ENCODE data around the gene SCOC.

- no peak for TF ChIP-seq CTCF (IDR thresholded peaks at IDR 0.05)
- no peak for TF ChIP-seq POLR2A (IDR thresholded peaks at IDR 0.05)
These were observed 28.8 kb upstream of the SCOC start for GRCh38 chr4:140344621-140345020.

All from lower leg skin (tissue), 3 donors.